ENCODE data around the gene CHM.

The CHM gene

GRCh38 chrX:85903692-85904471 is 143.5 kb downstream of the CHM start:
- DNase-seq = no peak

- peak; percentile 63 for DNase-seq
These were observed 149.8 kb downstream of the CHM start for GRCh38 chrX:85897362-85898126.

- no peak for DNase-seq
These were observed 164.8 kb downstream of the CHM start for GRCh38 chrX:85882601-85883000.

GRCh38 chrX:85870585-85870984 is 176.8 kb downstream of the CHM start:
- DNase-seq = no peak

GRCh38 chrX:85865324-85865723 is 182.0 kb downstream of the CHM start:
- DNase-seq = no peak

GRCh38 chrX:85859426-85859825 is 187.9 kb downstream of the CHM start:
- DNase-seq = no peak

GRCh38 chrX:85851418-85851817 is 195.9 kb downstream of the CHM start:
- peak; percentile 53 for DNase-seq

GRCh38 chrX:85836868-85837267 is 210.5 kb downstream of the CHM start:
- DNase-seq = no peak

- no peak for DNase-seq
These were observed 218.6 kb downstream of the CHM start for GRCh38 chrX:85828771-85829170.

GRCh38 chrX:85815203-85815751 is 232.1 kb downstream of the CHM start:
- DNase-seq = no peak

All from islet precursor cell (in vitro differentiated cells).